ENCODE results near the gene CDT1. TPM values are rescaled to one million over a fixed set of nuclear protein-coding genes. Genes with fewer than 3 reads are reported as not detected.

The CDT1 gene
- total RNA-seq, 1 donor from 2014 or later = 16.2 TPM

GRCh38 chr16:88799569-88800276 is 3.9 kb upstream of the CDT1 start:
- no peak for TF ChIP-seq CTCF (IDR thresholded peaks at IDR 0.05; ENCODE audit: unreplicated experiment)
- no peak for DNase-seq (ENCODE audit: low spot score)
- Mint-ChIP-seq H3K4me1 (ENCODE audit: unreplicated experiment) (no peaks in the 10 kb centered on the region), H3K9me3 (ENCODE audit: unreplicated experiment) (no peaks in the 10 kb centered on the region), H3K4me3 (ENCODE audit: unreplicated experiment) (no peak overlapping the region), H3K27ac (ENCODE audit: unreplicated experiment) (no peak overlapping the region), H3K36me3 (ENCODE audit: low read depth, unreplicated experiment) (no peaks in the 10 kb centered on the region), H3K27me3 (ENCODE audit: unreplicated experiment) (peaks cover 4% of the 10 kb centered on the region)

GRCh38 chr16:88800277-88800592 is 3.4 kb upstream of the CDT1 start:
- H3K36me3 Mint-ChIP-seq (ENCODE audit: low read depth, unreplicated experiment) = no peaks in the 10 kb centered on the region
- DNase-seq (ENCODE audit: low spot score) = no peak
- H3K4me1 Mint-ChIP-seq (ENCODE audit: unreplicated experiment) = no peaks in the 10 kb centered on the region
- no peak for TF ChIP-seq CTCF (IDR thresholded peaks at IDR 0.05; ENCODE audit: unreplicated experiment)
- no peaks in the 10 kb centered on the region for H3K9me3 Mint-ChIP-seq (ENCODE audit: unreplicated experiment)
- no peak overlapping the region for H3K27ac Mint-ChIP-seq (ENCODE audit: unreplicated experiment)
- peaks cover 4% of the 10 kb centered on the region for H3K27me3 Mint-ChIP-seq (ENCODE audit: unreplicated experiment)
- H3K4me3 Mint-ChIP-seq (ENCODE audit: unreplicated experiment) = peak overlapping the region; percentile 19

- H3K27me3 Mint-ChIP-seq (ENCODE audit: unreplicated experiment) = peaks cover 6% of the 10 kb centered on the region
- H3K4me1 Mint-ChIP-seq (ENCODE audit: unreplicated experiment) = no peaks in the 10 kb centered on the region
- H3K4me3 Mint-ChIP-seq (ENCODE audit: unreplicated experiment) = peak overlapping the region; percentile 78
- no peak overlapping the region for H3K27ac Mint-ChIP-seq (ENCODE audit: unreplicated experiment)
- no peaks in the 10 kb centered on the region for H3K9me3 Mint-ChIP-seq (ENCODE audit: unreplicated experiment)
- TF ChIP-seq CTCF (IDR thresholded peaks at IDR 0.05; ENCODE audit: unreplicated experiment) = no peak
- H3K36me3 Mint-ChIP-seq (ENCODE audit: low read depth, unreplicated experiment) = no peaks in the 10 kb centered on the region
- no peak for DNase-seq (ENCODE audit: low spot score)
Measured at GRCh38 chr16:88804173-88804551, 573 bp downstream of the CDT1 start.

GRCh38 chr16:88804552-88805339 is 1.2 kb downstream of the CDT1 start:
- Mint-ChIP-seq H3K4me3 (ENCODE audit: unreplicated experiment) (no peak overlapping the region), H3K36me3 (ENCODE audit: low read depth, unreplicated experiment) (no peaks in the 10 kb centered on the region), H3K27me3 (ENCODE audit: unreplicated experiment) (peaks cover 6% of the 10 kb centered on the region), H3K27ac (ENCODE audit: unreplicated experiment) (no peak overlapping the region), H3K9me3 (ENCODE audit: unreplicated experiment) (no peaks in the 10 kb centered on the region), H3K4me1 (ENCODE audit: unreplicated experiment) (no peaks in the 10 kb centered on the region)
- no peak for TF ChIP-seq CTCF (IDR thresholded peaks at IDR 0.05; ENCODE audit: unreplicated experiment)
- peak; percentile 7 for DNase-seq (ENCODE audit: low spot score)

- TF ChIP-seq CTCF (IDR thresholded peaks at IDR 0.05; ENCODE audit: unreplicated experiment) = no peak
- no peak for DNase-seq (ENCODE audit: low spot score)
- no peak overlapping the region for H3K27ac Mint-ChIP-seq (ENCODE audit: unreplicated experiment)
- H3K9me3 Mint-ChIP-seq (ENCODE audit: unreplicated experiment) = no peaks in the 10 kb centered on the region
- no peaks in the 10 kb centered on the region for H3K36me3 Mint-ChIP-seq (ENCODE audit: low read depth, unreplicated experiment)
- peaks cover 9% of the 10 kb centered on the region for H3K27me3 Mint-ChIP-seq (ENCODE audit: unreplicated experiment)
- H3K4me3 Mint-ChIP-seq (ENCODE audit: unreplicated experiment) = no peak overlapping the region
- H3K4me1 Mint-ChIP-seq (ENCODE audit: unreplicated experiment) = no peaks in the 10 kb centered on the region
Measured at GRCh38 chr16:88805340-88805715, 1.7 kb downstream of the CDT1 start.

Data from endothelial cell (in vitro differentiated cells).